Neuronal stem cell (in vitro differentiated cells): ENCODE results near the gene GOLIM4.

Experiments used
- DNase-seq: peaks from one replicate; pipeline ENCODE4 v3.0.0-alpha.2; 2013; ENCODE audit warnings: low spot score
- H2AFZ ChIP-seq: one replicate; pipeline ENCODE4 v1.6.1; 2013; ENCODE audit warnings: mild to moderate bottlenecking, low read length, inconsistent platforms
- H2AK5ac ChIP-seq: 2 replicates; pipeline ENCODE4 v1.6.1; 2013; ENCODE audit warnings: low read depth, mild to moderate bottlenecking, inconsistent platforms, low read length, moderate library complexity, mixed read lengths
- H2BK120ac ChIP-seq: 2 replicates; pipeline ENCODE4 v1.6.1; 2013; ENCODE audit warnings: low read depth, mild to moderate bottlenecking, inconsistent platforms, low read length, moderate library complexity, mixed read lengths
- H2BK12ac ChIP-seq: one replicate; pipeline ENCODE4 v1.6.1; 2013; ENCODE audit warnings: low read length, inconsistent platforms
- H2BK15ac ChIP-seq: 2 replicates; pipeline ENCODE4 v1.6.1; 2013; ENCODE audit warnings: mild to moderate bottlenecking, low read length, inconsistent platforms, mixed read lengths
- H2BK5ac ChIP-seq: one replicate; pipeline ENCODE4 v1.6.1; 2013; ENCODE audit warnings: inconsistent platforms, mild to moderate bottlenecking, low read length, moderate library complexity
- H3K14ac ChIP-seq: one replicate; pipeline ENCODE4 v1.6.1; 2013; ENCODE audit warnings: low read length, inconsistent platforms
- H3K18ac ChIP-seq: 2 replicates; pipeline ENCODE4 v1.6.1; 2013; ENCODE audit warnings: low read length, inconsistent platforms
- H3K23ac ChIP-seq: 2 replicates; pipeline ENCODE4 v1.6.1; 2013; ENCODE audit warnings: low read depth, mild to moderate bottlenecking, mixed read lengths, low read length, inconsistent platforms; ENCODE audit not compliant: poor library complexity
- H3K27ac ChIP-seq: replicated peaks from 3 replicates; pipeline ENCODE4 v1.5.1; 2013; ENCODE audit warnings: low read length, inconsistent platforms
- H3K27me3 ChIP-seq, 3 experiments: 2 replicates each; pipeline ENCODE4 v1.6.1; 2013; ENCODE audit warnings: low read length in 3 of 3, mild to moderate bottlenecking in 2 of 3, inconsistent platforms in 1 of 3, low read depth in 1 of 3, mixed read lengths in 1 of 3, moderate library complexity in 1 of 3; ENCODE audit not compliant: control insufficient read depth in 3 of 3, insufficient read depth in 3 of 3
- H3K36me3 ChIP-seq, 2 donors: replicated peaks in 1 of 2; 2 replicates each; pipeline ENCODE4 v1.6.1; 2013; ENCODE audit warnings: low read length in 2 of 2; ENCODE audit not compliant: control insufficient read depth in 2 of 2, insufficient read depth in 2 of 2
- H3K4ac ChIP-seq: 2 replicates; pipeline ENCODE4 v1.6.1; 2013; ENCODE audit warnings: inconsistent platforms, mild to moderate bottlenecking, low read length, moderate library complexity
- H3K4me1 ChIP-seq, 2 donors: 1 replicate in 1 of 2; 2 replicates in 1 of 2; pipeline ENCODE4 v1.6.1; 2013; ENCODE audit warnings: low read length in 2 of 2, low read depth in 1 of 2; ENCODE audit not compliant: control insufficient read depth in 2 of 2, insufficient read depth in 1 of 2
- H3K4me2 ChIP-seq: one replicate; pipeline ENCODE4 v1.6.1; 2013; ENCODE audit warnings: mild to moderate bottlenecking, low read length, inconsistent platforms; ENCODE audit not compliant: insufficient read depth, poor library complexity, severe bottlenecking
- H3K4me3 ChIP-seq, 2 donors: 2 replicates each; pipeline ENCODE4 v1.5.1; 2013; ENCODE audit warnings: low read length in 2 of 2, mild to moderate bottlenecking in 2 of 2, inconsistent platforms in 1 of 2, moderate library complexity in 1 of 2
- H3K79me1 ChIP-seq: one replicate; pipeline ENCODE4 v1.6.1; 2013; ENCODE audit warnings: low read depth, mild to moderate bottlenecking, inconsistent platforms, low read length, moderate library complexity
- H3K9ac ChIP-seq: one replicate; pipeline ENCODE4 v1.6.1; 2013; ENCODE audit warnings: mild to moderate bottlenecking, low read depth, low read length, inconsistent platforms; ENCODE audit not compliant: poor library complexity
- H3K9me3 ChIP-seq, 2 donors: replicated peaks in 1 of 2; 2 replicates each; pipeline versions ENCODE3 to v1.6.1; 2013; ENCODE audit warnings: low read length in 2 of 2, mild to moderate bottlenecking in 2 of 2, inconsistent platforms in 1 of 2, low read depth in 1 of 2, mixed read lengths in 1 of 2, moderate library complexity in 1 of 2; ENCODE audit not compliant: control insufficient read depth in 2 of 2, insufficient read depth in 1 of 2
- H4K8ac ChIP-seq: one replicate; pipeline ENCODE4 v1.6.1; 2013; ENCODE audit warnings: low read depth, mild to moderate bottlenecking, inconsistent platforms, low read length, moderate library complexity
- H4K91ac ChIP-seq: one replicate; pipeline ENCODE4 v1.6.1; 2013; ENCODE audit warnings: low read length, low read depth, mild to moderate bottlenecking, inconsistent platforms; ENCODE audit not compliant: poor library complexity
- WGBS, 2 donors: extraction: QIAGEN DNeasy Blood & Tissue Kit; methylation state at CpG; one replicate each; pipeline ENCODE4 v1.1.7; 2013; ENCODE audit warnings: missing lambda C conversion rate in 2 of 2, mixed read lengths in 1 of 2; ENCODE audit not compliant: insufficient read length in 2 of 2, insufficient replicate concordance in 1 of 2; ENCODE audit errors: extremely low coverage in 2 of 2; 5-methylcytosine and 5-hydroxymethylcytosine counted together

GOLIM4 gene

GRCh38 chr3:168006584-168006983 is 89.1 kb downstream of the GOLIM4 start:
- H2AFZ ChIP-seq = no peak overlapping the region
- no peak overlapping the region for H3K27ac ChIP-seq
- no peak overlapping the region for H2BK12ac ChIP-seq
- no peak overlapping the region for H2BK120ac ChIP-seq
- no peak overlapping the region for H3K4me3 ChIP-seq
- H3K27me3 ChIP-seq = no peaks in the 10 kb centered on the region
- no peak overlapping the region for H2AK5ac ChIP-seq
- no peak overlapping the region for H3K23ac ChIP-seq
- no peak overlapping the region for H3K4me2 ChIP-seq
- no peak for DNase-seq
- H2BK15ac ChIP-seq = no peak overlapping the region
- H3K14ac ChIP-seq = no peak overlapping the region
- peaks cover 0 to 3% of the 10 kb centered on the region in 2 donors for H3K9me3 ChIP-seq
- H3K36me3 ChIP-seq = peaks cover 0 to 20% of the 10 kb centered on the region in 2 donors
- no peak overlapping the region for H2BK5ac ChIP-seq
- H3K4me1 ChIP-seq = no peaks in the 10 kb centered on the region
- H4K91ac ChIP-seq = no peak overlapping the region
- no peak overlapping the region for H3K18ac ChIP-seq
- no CpG with 5 or more reads among the region's 2 CpGs for WGBS, 2 donors
- H3K79me1 ChIP-seq = no peaks in the 10 kb centered on the region
- no peak overlapping the region for H3K4ac ChIP-seq
- H3K9ac ChIP-seq = no peak overlapping the region
- no peak overlapping the region for H4K8ac ChIP-seq

GRCh38 chr3:168003911-168004310 is 91.8 kb downstream of the GOLIM4 start:
- Histone ChIP-seq H2BK120ac (no peak overlapping the region), H3K9ac (no peak overlapping the region), H2AFZ (no peak overlapping the region), H3K4me3 (no peak overlapping the region), H2AK5ac (no peak overlapping the region), H3K27me3 (no peaks in the 10 kb centered on the region), H2BK15ac (no peak overlapping the region), H3K36me3 (peaks cover 0 to 2% of the 10 kb centered on the region in 2 donors), H3K27ac (no peak overlapping the region), H3K4ac (no peak overlapping the region), H3K23ac (no peak overlapping the region), H3K9me3 (peaks cover 0 to 3% of the 10 kb centered on the region in 2 donors), H2BK12ac (no peak overlapping the region), H3K79me1 (no peaks in the 10 kb centered on the region), H3K14ac (no peak overlapping the region), H3K4me2 (no peak overlapping the region), H4K91ac (no peak overlapping the region), H3K18ac (no peak overlapping the region), H2BK5ac (no peak overlapping the region), H3K4me1 (no peaks in the 10 kb centered on the region), H4K8ac (no peak overlapping the region)
- DNase-seq = no peak
- WGBS, 2 donors = no CpG with 5 or more reads among the region's 4 CpGs

- Histone ChIP-seq H3K18ac (no peak overlapping the region), H3K4ac (no peak overlapping the region), H2BK15ac (no peak overlapping the region), H2BK12ac (no peak overlapping the region), H3K9ac (no peak overlapping the region), H3K14ac (no peak overlapping the region), H3K4me2 (no peak overlapping the region), H3K4me1 (no peaks in the 10 kb centered on the region), H3K27ac (no peak overlapping the region), H4K8ac (no peak overlapping the region), H2BK120ac (no peak overlapping the region), H4K91ac (no peak overlapping the region), H3K79me1 (no peaks in the 10 kb centered on the region), H3K9me3 (peaks cover 0 to 3% of the 10 kb centered on the region in 2 donors), H3K36me3 (no peaks in the 10 kb centered on the region), H3K27me3 (no peaks in the 10 kb centered on the region), H2AK5ac (no peak overlapping the region), H2AFZ (no peak overlapping the region), H3K23ac (no peak overlapping the region), H2BK5ac (no peak overlapping the region), H3K4me3 (no peak overlapping the region)
- no CpG with 5 or more reads among the region's 1 CpG for WGBS, 2 donors
- no peak for DNase-seq
These were observed 92.8 kb downstream of the GOLIM4 start for GRCh38 chr3:168002786-168003368.

GRCh38 chr3:168001244-168001643 is 94.5 kb downstream of the GOLIM4 start:
- Histone ChIP-seq H3K4me1 (no peaks in the 10 kb centered on the region), H2BK5ac (no peak overlapping the region), H3K79me1 (no peaks in the 10 kb centered on the region), H2AK5ac (no peak overlapping the region), H3K36me3 (no peaks in the 10 kb centered on the region), H3K4ac (no peak overlapping the region), H3K27me3 (no peaks in the 10 kb centered on the region), H3K18ac (no peak overlapping the region), H4K8ac (no peak overlapping the region), H3K23ac (no peak overlapping the region), H3K4me2 (no peak overlapping the region), H3K9me3 (peaks cover 0 to 3% of the 10 kb centered on the region in 2 donors), H3K4me3 (no peak overlapping the region), H3K27ac (no peak overlapping the region), H4K91ac (no peak overlapping the region), H2BK15ac (no peak overlapping the region), H3K14ac (no peak overlapping the region), H2BK120ac (no peak overlapping the region), H2AFZ (no peak overlapping the region), H3K9ac (no peak overlapping the region), H2BK12ac (no peak overlapping the region)
- DNase-seq = no peak
- no CpG with 5 or more reads among the region's 1 CpG for WGBS, 2 donors
